Prostate gland (tissue), 2 donors: ENCODE data around the gene FERMT3.
A peak's percentile ranks its signal among the peaks of the same experiment; 100 is the strongest.

Experiments
- POLR2A ChIP-seq: fragments of 450-650 bp; IDR thresholded peaks from one replicate; pipeline ENCODE4 v1.6.1; 2016; ENCODE audit warnings: antibody characterized with exemption, mild to moderate bottlenecking
- POLR2AphosphoS5 ChIP-seq: sonication (generic); formaldehyde crosslinking; IDR thresholded peaks from one replicate; pipeline ENCODE4 v1.6.1; 2017; ENCODE audit warnings: antibody characterized with exemption
- TF ChIP-seq, protein P1 (sequence below), 4 experiments: fragments of 200-600 bp in 2 of 4; fragments of 450-650 bp in 2 of 4; sonication (generic) in 2 of 4; IDR thresholded peaks; 1 replicate in 3 of 4; 2 replicates in 1 of 4; pipeline ENCODE4 v1.5.1; 2016 to 2019; ENCODE audit warnings: antibody characterized with exemption in 4 of 4, mild to moderate bottlenecking in 2 of 4, moderate library complexity in 2 of 4

DNA sequence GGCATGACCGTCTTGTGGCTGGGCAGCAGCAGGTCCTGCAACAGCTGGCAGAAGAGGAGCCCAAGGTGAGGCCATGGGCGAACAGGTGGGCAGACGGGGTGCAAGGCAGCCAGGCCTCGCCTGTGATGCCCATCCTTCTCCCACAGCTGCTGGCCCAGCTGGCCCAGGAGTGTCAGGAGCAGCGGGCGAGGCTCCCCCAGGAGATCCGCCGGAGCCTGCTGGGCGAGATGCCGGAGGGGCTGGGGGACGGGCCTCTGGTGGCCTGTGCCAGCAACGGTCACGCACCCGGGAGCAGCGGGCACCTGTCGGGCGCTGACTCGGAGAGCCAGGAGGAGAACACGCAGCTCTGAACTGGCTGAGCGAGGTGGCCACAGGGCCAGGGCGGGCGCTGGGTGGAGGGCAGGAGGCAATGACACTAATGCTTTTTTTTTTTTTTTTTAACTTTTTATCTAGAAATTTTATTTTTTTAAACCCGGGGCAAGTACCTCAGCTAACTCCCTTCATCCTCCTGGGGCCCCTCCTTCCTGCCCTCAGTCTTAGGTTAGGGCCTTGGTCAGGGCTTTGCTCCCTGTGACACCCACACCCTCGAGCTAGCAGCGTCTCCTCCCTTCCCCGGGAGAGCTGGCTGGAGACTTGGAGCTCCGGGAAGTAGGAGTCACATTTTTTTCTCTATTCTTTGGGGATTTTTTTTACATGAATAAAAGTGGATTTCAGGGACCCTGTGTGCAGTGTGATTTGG, 60.9 kb downstream of the FERMT3 start:
- TF ChIP-seq, protein P1, sequence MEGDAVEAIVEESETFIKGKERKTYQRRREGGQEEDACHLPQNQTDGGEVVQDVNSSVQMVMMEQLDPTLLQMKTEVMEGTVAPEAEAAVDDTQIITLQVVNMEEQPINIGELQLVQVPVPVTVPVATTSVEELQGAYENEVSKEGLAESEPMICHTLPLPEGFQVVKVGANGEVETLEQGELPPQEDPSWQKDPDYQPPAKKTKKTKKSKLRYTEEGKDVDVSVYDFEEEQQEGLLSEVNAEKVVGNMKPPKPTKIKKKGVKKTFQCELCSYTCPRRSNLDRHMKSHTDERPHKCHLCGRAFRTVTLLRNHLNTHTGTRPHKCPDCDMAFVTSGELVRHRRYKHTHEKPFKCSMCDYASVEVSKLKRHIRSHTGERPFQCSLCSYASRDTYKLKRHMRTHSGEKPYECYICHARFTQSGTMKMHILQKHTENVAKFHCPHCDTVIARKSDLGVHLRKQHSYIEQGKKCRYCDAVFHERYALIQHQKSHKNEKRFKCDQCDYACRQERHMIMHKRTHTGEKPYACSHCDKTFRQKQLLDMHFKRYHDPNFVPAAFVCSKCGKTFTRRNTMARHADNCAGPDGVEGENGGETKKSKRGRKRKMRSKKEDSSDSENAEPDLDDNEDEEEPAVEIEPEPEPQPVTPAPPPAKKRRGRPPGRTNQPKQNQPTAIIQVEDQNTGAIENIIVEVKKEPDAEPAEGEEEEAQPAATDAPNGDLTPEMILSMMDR (IDR thresholded peaks at IDR 0.05), result no peak
- TF ChIP-seq POLR2AphosphoS5 (no peak), POLR2A (peak; percentile 4)
